Type B pancreatic cell (in vitro differentiated cells): ENCODE results near the gene DDX1. TPM values are rescaled to one million over a fixed set of nuclear protein-coding genes. Genes with fewer than 3 reads are reported as not detected.

Experiments used
- DNase-seq: peaks from one replicate; pipeline ENCODE4 v3.0.0; 2021; ENCODE audit warnings: mixed read lengths; ENCODE audit not compliant: unreplicated experiment; ENCODE audit errors: extremely low spot score
- H3K27ac Mint-ChIP-seq: 2 replicates; pipeline ENCODE4 v1.8.0; 2021; ENCODE audit warnings: mild to moderate bottlenecking, mixed read lengths
- H3K27me3 Mint-ChIP-seq: 2 replicates; pipeline ENCODE4 v1.8.0; 2021; ENCODE audit warnings: mixed read lengths
- H3K36me3 Mint-ChIP-seq: 2 replicates; pipeline ENCODE4 v1.8.0; 2021; ENCODE audit warnings: mixed read lengths
- H3K4me1 Mint-ChIP-seq: one replicate; pipeline ENCODE4 v1.8.0; 2021; ENCODE audit warnings: mixed read lengths; ENCODE audit not compliant: unreplicated experiment
- H3K4me3 Mint-ChIP-seq: 2 replicates; pipeline ENCODE4 v1.8.0; 2021; ENCODE audit warnings: mild to moderate bottlenecking, mixed read lengths
- H3K9me3 Mint-ChIP-seq: 2 replicates; pipeline ENCODE4 v1.8.0; 2021; ENCODE audit warnings: mixed read lengths
- total RNA-seq: library from RNA; stranded (reverse); gene quantifications from 2 replicates; pipeline ENCODE4 v1.2.1, GENCODE V29; 2021; ENCODE audit warnings: low replicate concordance
- TF ChIP-seq, protein P1 (sequence below): fragments of 200-600 bp; sonication (generic); conservative IDR thresholded peaks from 2 replicates; pipeline ENCODE4 v1.5.0; 2021; ENCODE audit warnings: antibody characterized with exemption, mild to moderate bottlenecking

Gene DDX1
- total RNA-seq, 1 donor from 2014 or later = 111 TPM

DNA sequence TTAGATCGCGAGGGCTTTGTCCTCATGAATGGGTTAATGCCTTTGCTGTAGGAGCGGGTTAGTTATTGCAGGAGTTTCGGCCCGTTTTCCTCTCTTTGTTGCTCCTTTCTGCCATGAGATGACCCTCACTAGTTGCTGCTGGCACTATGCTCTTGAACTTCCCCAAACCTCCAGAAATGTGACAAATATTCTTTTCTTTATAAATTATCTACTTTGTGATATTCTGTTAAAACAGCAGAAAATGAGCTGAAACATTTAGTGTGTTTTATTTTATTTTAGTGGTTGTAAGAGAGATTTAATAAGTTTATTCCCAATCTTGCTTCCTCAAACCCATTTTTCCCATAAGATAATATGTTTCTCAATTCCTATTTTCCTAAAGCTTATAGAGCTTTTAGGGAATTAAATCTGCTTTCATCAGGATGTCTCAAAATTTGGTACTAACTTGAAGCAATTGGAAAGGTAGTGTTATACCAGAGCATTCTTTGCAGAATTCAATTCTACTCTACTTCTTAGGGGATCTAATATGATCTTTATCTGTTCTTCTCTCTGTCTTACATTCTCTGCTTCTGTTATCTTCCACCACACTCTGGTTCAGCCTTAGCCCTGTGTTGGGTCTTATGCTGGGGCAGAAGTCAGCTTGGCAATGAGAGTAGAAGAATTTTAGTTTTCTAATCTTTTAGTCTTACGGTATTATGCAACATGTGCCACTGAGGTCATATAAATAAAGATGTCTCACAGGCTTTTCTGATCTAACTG is 23.1 kb downstream of the DDX1 start:
- H3K4me1 Mint-ChIP-seq = no peaks in the 10 kb centered on the region
- DNase-seq = no peak
- H3K9me3 Mint-ChIP-seq = no peaks in the 10 kb centered on the region
- TF ChIP-seq, protein P1, sequence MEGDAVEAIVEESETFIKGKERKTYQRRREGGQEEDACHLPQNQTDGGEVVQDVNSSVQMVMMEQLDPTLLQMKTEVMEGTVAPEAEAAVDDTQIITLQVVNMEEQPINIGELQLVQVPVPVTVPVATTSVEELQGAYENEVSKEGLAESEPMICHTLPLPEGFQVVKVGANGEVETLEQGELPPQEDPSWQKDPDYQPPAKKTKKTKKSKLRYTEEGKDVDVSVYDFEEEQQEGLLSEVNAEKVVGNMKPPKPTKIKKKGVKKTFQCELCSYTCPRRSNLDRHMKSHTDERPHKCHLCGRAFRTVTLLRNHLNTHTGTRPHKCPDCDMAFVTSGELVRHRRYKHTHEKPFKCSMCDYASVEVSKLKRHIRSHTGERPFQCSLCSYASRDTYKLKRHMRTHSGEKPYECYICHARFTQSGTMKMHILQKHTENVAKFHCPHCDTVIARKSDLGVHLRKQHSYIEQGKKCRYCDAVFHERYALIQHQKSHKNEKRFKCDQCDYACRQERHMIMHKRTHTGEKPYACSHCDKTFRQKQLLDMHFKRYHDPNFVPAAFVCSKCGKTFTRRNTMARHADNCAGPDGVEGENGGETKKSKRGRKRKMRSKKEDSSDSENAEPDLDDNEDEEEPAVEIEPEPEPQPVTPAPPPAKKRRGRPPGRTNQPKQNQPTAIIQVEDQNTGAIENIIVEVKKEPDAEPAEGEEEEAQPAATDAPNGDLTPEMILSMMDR = no peak
- no peaks in the 10 kb centered on the region for H3K27me3 Mint-ChIP-seq
- no peak overlapping the region for H3K27ac Mint-ChIP-seq
- H3K4me3 Mint-ChIP-seq = no peak overlapping the region
- peaks cover 26% of the 10 kb centered on the region for H3K36me3 Mint-ChIP-seq

DNA sequence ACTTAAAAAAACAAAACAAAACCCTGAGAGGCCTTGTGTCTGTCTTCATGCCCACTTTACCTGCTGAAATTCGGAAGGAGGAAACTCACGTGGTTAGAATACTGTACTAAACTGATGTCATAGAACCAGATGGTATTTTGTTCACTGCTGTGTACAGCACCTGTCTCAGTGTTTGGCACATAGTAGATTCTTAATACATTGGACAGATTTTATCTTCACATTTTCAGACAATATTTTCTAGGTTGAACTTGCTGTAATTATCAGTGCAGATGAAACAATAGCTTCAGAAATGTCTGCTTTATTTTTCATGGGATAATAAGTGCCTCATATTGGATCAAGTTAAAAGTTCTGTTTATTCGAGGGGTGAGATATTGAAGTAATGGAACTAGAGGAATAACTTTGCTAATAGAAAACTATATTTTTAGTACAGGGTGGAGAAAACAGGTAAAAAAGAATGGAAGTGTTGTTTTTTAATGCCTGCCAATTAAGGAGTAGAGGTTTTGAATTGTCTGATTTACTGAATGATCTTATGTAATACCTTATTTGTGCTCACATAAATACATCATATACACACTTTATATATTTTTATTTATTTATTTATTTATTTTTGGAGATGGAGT is 23.7 kb downstream of the DDX1 start:
- peaks cover 21% of the 10 kb centered on the region for H3K36me3 Mint-ChIP-seq
- H3K27ac Mint-ChIP-seq = no peak overlapping the region
- no peak for DNase-seq
- no peak overlapping the region for H3K4me3 Mint-ChIP-seq
- TF ChIP-seq, protein P1 = no peak
- no peaks in the 10 kb centered on the region for H3K4me1 Mint-ChIP-seq
- H3K9me3 Mint-ChIP-seq = no peaks in the 10 kb centered on the region
- no peaks in the 10 kb centered on the region for H3K27me3 Mint-ChIP-seq

GRCh38 chr2:15616429-15616828 is 24.8 kb downstream of the DDX1 start:
- DNase-seq = no peak
- Mint-ChIP-seq H3K4me1 (no peaks in the 10 kb centered on the region), H3K27me3 (no peaks in the 10 kb centered on the region), H3K9me3 (no peaks in the 10 kb centered on the region), H3K27ac (no peak overlapping the region), H3K36me3 (peaks cover 21% of the 10 kb centered on the region), H3K4me3 (no peak overlapping the region)
- TF ChIP-seq, protein P1 = no peak

GRCh38 chr2:15616850-15617777 is 25.4 kb downstream of the DDX1 start:
- peaks cover 25% of the 10 kb centered on the region for H3K36me3 Mint-ChIP-seq
- H3K9me3 Mint-ChIP-seq = no peaks in the 10 kb centered on the region
- no peak overlapping the region for H3K27ac Mint-ChIP-seq
- H3K4me3 Mint-ChIP-seq = no peak overlapping the region
- TF ChIP-seq, protein P1 = no peak
- H3K4me1 Mint-ChIP-seq = no peaks in the 10 kb centered on the region
- no peaks in the 10 kb centered on the region for H3K27me3 Mint-ChIP-seq
- DNase-seq = no peak

DNA sequence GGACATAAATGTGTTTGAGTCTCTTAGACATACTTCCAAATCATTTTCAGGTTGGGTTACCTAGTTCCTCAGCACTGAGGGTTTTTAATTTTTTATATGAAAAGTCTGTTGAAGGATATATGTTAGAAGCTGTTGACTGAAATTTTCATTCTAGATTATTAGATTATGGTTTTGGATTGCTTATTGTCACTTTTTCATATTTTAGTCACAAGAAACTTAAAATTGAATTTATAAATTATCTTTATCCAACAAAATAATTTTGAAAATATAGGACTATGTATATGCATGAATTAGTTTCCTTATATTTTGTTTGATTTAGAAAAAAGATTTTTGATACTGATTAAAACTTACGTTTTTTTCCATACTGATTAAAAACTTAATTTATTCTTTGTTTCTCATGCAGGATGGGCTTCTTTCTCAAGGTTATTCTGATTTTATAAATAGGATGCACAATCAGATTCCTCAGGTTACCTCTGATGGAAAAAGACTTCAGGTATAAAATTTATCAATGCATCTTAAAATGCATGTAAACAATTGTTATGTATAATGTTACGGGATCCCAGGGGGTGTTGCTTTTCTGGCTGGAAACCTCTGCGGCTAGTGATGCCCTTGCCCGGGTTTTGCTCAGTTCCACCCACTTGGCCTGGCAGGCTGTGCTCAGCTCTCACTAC is 26.2 kb downstream of the DDX1 start:
- Mint-ChIP-seq H3K36me3 (peaks cover 30% of the 10 kb centered on the region), H3K27ac (no peak overlapping the region)
- TF ChIP-seq, protein P1 = no peak

More for the DNA sequence above, 26.2 kb downstream of the DDX1 start:
- Mint-ChIP-seq H3K27me3 (no peaks in the 10 kb centered on the region), H3K4me3 (no peak overlapping the region), H3K4me1 (no peaks in the 10 kb centered on the region), H3K9me3 (no peaks in the 10 kb centered on the region)
- no peak for DNase-seq
